Ascending aorta (tissue), 2 donors: Measurements from ENCODE around the gene FBXW4. TPM values are rescaled to one million over a fixed set of nuclear protein-coding genes. Genes with fewer than 3 reads are reported as not detected.
A peak's percentile ranks its signal among the peaks of the same experiment; 100 is the strongest.
"Not testable (repeated sequence)": the region's sequence is repeated elsewhere in the genome, so short reads cannot be mapped to it uniquely, and the experiment has no call there.

ENCODE experiments used
- DNase-seq, 2 donors: peaks; one replicate each; pipeline ENCODE4 v3.0.0-alpha.2; 2019; ENCODE audit warnings: low spot score in 2 of 2
- H3K27ac ChIP-seq, 2 donors: fragments of 200-600 bp; sonication (generic); one replicate each; pipeline ENCODE4 v1.5.1; 2016 to 2017; ENCODE audit warnings: mild to moderate bottlenecking in 1 of 2
- H3K27me3 ChIP-seq: fragments of 200-600 bp; sonication (generic); one replicate; pipeline ENCODE4 v1.5.1; 2017
- H3K36me3 ChIP-seq, 2 donors: fragments of 200-600 bp; sonication (generic); one replicate each; pipeline ENCODE4 v1.5.1; 2016
- H3K4me1 ChIP-seq, 2 donors: fragments of 200-600 bp; sonication (generic); one replicate each; pipeline ENCODE4 v1.5.1; 2016 to 2017; ENCODE audit warnings: mild to moderate bottlenecking in 1 of 2
- H3K4me3 ChIP-seq, 2 donors: fragments of 200-600 bp; sonication (generic); one replicate each; pipeline ENCODE4 v1.5.1; 2016 to 2017; ENCODE audit warnings: mild to moderate bottlenecking in 1 of 2
- H3K9me3 ChIP-seq, 2 donors: fragments of 200-600 bp; sonication (generic); one replicate each; pipeline ENCODE4 v1.5.1; 2016
- intact Hi-C: fragments of 100-400 bp; cut with DNase I; formaldehyde crosslinking; loops from one replicate; pipeline ENCODE4 v1.15.1; 2023
- total RNA-seq: library from RNA; depleted of rRNA; stranded (reverse); fragments of >200 nt; gene quantifications from one replicate; pipeline ENCODE4 v1.1.0, GENCODE V29; 2016
- TF ChIP-seq, protein P1 (sequence below), 3 experiments: fragments of 200-600 bp in 2 of 3; fragments of 450-650 bp in 1 of 3; sonication (generic) in 2 of 3; IDR thresholded peaks; one replicate each; pipeline ENCODE4 v1.5.1; 2016 to 2019; ENCODE audit warnings: antibody characterized with exemption in 3 of 3, mild to moderate bottlenecking in 1 of 3, moderate library complexity in 1 of 3

Gene FBXW4
- total RNA-seq, 1 donor from 2014 or later = 21.3 TPM

DNA sequence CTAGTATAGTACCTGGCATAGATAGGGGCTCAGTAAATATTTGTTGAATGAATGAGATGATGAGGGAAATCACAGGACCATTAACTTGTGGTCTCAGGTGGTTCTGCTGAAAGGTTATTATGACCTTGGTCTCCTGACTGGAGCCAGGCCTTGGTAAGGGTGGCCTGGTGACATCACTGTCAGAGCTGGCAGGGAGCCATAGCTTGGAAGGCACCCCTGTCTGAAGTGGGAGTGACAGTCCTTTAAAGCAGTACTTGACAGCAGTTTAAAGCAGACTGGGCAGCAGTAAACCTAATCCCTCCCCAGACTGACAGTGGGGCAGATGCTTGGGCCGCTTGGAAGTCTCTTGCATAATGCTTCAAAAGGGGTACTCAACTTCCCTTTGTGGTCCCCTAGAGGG is 93.4 kb downstream of the FBXW4 start:
- TF ChIP-seq, protein P1, sequence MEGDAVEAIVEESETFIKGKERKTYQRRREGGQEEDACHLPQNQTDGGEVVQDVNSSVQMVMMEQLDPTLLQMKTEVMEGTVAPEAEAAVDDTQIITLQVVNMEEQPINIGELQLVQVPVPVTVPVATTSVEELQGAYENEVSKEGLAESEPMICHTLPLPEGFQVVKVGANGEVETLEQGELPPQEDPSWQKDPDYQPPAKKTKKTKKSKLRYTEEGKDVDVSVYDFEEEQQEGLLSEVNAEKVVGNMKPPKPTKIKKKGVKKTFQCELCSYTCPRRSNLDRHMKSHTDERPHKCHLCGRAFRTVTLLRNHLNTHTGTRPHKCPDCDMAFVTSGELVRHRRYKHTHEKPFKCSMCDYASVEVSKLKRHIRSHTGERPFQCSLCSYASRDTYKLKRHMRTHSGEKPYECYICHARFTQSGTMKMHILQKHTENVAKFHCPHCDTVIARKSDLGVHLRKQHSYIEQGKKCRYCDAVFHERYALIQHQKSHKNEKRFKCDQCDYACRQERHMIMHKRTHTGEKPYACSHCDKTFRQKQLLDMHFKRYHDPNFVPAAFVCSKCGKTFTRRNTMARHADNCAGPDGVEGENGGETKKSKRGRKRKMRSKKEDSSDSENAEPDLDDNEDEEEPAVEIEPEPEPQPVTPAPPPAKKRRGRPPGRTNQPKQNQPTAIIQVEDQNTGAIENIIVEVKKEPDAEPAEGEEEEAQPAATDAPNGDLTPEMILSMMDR (IDR thresholded peaks at IDR 0.05) = no peak
- Histone ChIP-seq H3K4me3 (no peak overlapping the region), H3K27ac (no peak overlapping the region), H3K27me3 (no peaks in the 10 kb centered on the region), H3K4me1 (no peaks in the 10 kb centered on the region), H3K9me3 (no peaks in the 10 kb centered on the region), H3K36me3 (peaks cover 0 to 5% of the 10 kb centered on the region in 2 donors)
- DNase-seq = no peak
- intact Hi-C loops = no loop called here

DNA sequence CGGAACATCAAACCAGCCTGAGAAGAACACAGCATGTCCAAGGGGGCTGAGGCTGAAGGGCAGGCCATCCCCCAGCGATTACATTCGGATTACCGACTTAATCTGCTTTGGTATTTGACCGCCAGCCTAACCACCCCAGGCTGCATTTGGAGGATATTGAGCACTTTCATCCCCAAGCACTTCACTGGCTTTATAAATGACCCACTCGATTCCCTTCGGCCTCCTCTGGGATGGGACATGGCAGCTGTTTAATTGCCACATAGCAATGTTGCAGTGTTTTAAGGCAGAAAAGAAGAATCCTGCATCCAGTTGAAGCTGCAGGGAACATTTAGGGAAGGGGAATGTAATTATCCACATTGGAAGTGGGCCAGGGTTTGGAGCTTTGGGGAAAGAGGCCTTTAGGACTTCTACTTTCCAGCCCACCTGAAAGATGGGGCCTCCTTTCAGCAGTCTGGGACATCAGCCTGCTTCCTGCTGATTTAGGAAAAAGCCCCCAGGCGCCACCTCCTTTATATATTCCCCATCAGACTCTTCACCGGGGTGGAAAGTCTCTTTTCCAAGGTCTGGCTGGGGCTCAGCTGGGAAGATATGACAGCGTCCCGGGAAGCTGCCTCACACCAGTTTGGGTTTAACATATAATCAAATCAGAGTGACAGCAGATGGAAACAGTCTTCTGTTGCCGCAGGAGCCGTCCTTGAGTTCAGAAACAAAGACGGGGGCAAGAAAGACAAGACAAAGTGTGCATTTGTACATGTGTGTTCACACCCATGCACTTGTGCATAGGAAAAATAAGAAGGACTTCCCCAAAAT is 97.7 kb downstream of the FBXW4 start:
- Histone ChIP-seq H3K27me3 (no peaks in the 10 kb centered on the region), H3K36me3 (no peaks in the 10 kb centered on the region), H3K4me3 (no peak overlapping the region), H3K27ac (no peak overlapping the region), H3K9me3 (no peaks in the 10 kb centered on the region), H3K4me1 (no peaks in the 10 kb centered on the region)
- TF ChIP-seq, protein P1 (IDR thresholded peaks at IDR 0.05) = no peak
- intact Hi-C loops = no loop called here
- no peak for DNase-seq

DNA sequence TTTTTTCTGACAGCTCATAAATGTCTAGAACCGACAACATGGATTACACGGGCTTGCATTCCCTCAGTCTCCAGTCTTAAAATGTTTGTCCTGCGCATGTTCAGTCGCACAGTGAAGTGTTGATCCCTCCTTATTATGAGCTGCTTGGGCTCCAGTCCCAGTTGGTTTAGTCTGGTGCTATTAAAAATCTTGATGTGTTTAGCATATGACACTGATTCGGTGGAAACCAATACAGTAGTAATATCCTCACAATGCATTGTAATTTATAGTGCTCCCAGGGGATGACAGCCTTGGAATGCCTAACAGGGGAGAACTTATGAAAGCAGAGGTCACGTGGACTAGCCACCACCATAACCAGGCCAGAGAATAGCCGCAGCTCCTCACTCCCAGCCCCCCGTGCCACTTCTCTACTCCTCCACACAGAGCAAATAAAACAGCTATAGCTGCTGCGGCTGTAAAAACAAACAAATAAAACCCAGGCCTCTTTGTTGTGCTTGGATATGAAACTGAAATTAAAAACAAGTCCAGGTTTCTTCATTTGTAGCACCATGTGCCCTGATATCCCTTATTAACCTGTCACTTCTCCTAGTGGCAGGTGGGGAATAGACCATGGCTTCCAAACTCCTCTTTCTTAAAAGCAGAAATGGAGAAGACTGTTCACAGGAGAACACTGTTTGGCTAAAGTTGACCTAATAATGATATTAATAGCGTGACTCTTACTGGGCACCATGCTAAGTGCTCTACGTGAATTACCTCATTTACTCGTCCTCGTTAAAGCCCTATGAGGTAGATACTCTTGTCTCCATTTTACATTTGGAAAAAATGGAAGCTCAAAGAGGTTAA is 99.2 kb downstream of the FBXW4 start:
- Histone ChIP-seq H3K27me3 (no peaks in the 10 kb centered on the region), H3K27ac (no peak overlapping the region), H3K4me1 (no peaks in the 10 kb centered on the region), H3K4me3 (no peak overlapping the region), H3K9me3 (no peaks in the 10 kb centered on the region), H3K36me3 (no peaks in the 10 kb centered on the region)
- intact Hi-C loops = no loop called here
- DNase-seq = no peak
- TF ChIP-seq, protein P1 (IDR thresholded peaks at IDR 0.05) = no peak

DNA sequence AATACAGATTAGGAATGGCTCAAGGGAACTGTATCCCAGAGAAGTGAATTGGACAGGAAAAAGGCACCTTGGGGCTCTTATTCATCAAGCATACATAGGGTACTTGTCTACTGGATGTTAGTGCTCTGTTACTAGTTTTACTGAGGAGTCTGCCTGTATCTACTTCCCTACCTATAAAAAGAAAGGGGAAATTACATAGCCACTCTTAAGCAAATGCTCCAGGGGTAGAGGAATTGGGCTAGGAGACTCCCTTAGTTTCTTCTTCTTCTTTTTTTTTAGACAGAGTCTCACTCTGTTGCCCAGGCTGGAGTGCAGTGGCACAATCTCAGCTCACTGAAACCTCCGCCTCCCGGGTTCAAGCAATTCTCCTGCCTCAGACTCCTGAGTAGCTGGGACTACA is 101.6 kb downstream of the FBXW4 start:
- intact Hi-C loops, H3K4me1 ChIP-seq, H3K9me3 ChIP-seq, H3K27ac ChIP-seq, DNase-seq, H3K36me3 ChIP-seq, H3K4me3 ChIP-seq, H3K27me3 ChIP-seq: not testable (repeated sequence)

DNA sequence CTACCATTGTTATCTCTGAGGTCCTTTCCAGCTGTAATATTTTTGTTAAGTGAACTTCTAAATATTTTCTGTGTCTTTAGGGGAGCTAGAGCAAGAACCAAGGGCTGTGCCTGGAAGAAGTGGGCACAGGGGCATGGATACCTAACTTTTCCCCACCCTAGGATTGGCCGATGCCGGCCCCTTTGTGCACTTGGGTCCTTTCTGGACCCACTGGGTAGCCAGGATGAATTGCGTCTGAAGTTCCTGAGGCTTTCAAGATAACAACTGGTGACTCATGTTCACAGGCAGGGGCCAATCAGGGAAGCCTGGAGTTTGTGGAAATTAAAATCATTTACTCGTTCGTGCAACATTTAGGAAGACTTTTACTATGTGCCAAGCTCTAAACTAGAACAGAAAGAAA is 106.1 kb downstream of the FBXW4 start:
- no peak overlapping the region for H3K27ac ChIP-seq
- peak overlapping the region; percentile 93 to 97 for H3K4me3 ChIP-seq
- no peaks in the 10 kb centered on the region for H3K9me3 ChIP-seq
- peaks cover 0 to 17% of the 10 kb centered on the region in 2 donors for H3K36me3 ChIP-seq
- no peaks in the 10 kb centered on the region for H3K27me3 ChIP-seq
- TF ChIP-seq, protein P1 (IDR thresholded peaks at IDR 0.05) = no peak
- intact Hi-C loops = loop anchor here (5.0 kb wide), 2 partner anchors 237 to 677 kb away; partner anchors contain the start of genes BTRC and SLF2
- DNase-seq = no peak
- H3K4me1 ChIP-seq = peaks cover 7 to 16% of the 10 kb centered on the region in 2 donors
